ENCODE data around the gene OGN.

GRCh38 chr9:92333282-92333634, 71.1 kb downstream of the OGN start:
- TF ChIP-seq CTCF (conservative IDR thresholded peaks at IDR 0.05; ENCODE audit: low read length): no peak
- TF ChIP-seq EZH2phosphoT487 (IDR thresholded peaks at IDR 0.05; ENCODE audit: borderline replicate concordance, low read depth, low read length): no peak
